Upper lobe of right lung (tissue), 1 donor: Measurements from ENCODE around the gene AKR1C1. TPM values are rescaled to one million over a fixed set of nuclear protein-coding genes. Genes with fewer than 3 reads are reported as not detected.
A peak's percentile ranks its signal among the peaks of the same experiment; 100 is the strongest.
"Not testable (repeated sequence)": the region's sequence is repeated elsewhere in the genome, so short reads cannot be mapped to it uniquely, and the experiment has no call there.

Experiments
- ATAC-seq: fragments of 200-7000 bp; cut with Tn5 transposase; one replicate; pipeline ENCODE4 v1.9.1; 2020; ENCODE audit warnings: mild to moderate bottlenecking, moderate library complexity
- DNase-seq: peaks from one replicate; pipeline ENCODE4 v3.0.0-alpha.2; 2020
- H3K27ac ChIP-seq: fragments of 200-600 bp; one replicate; pipeline ENCODE4 v1.8.0; 2022
- H3K27me3 ChIP-seq: fragments of 200-600 bp; one replicate; pipeline ENCODE4 v1.8.0; 2022; ENCODE audit warnings: mild to moderate bottlenecking
- H3K36me3 ChIP-seq: fragments of 200-600 bp; one replicate; pipeline ENCODE4 v1.8.0; 2022
- H3K4me1 ChIP-seq: fragments of 200-600 bp; one replicate; pipeline ENCODE4 v1.8.0; 2022
- H3K4me3 ChIP-seq: fragments of 200-600 bp; one replicate; pipeline ENCODE4 v1.8.0; 2022; ENCODE audit warnings: mild to moderate bottlenecking
- H3K9me3 ChIP-seq: fragments of 200-600 bp; one replicate; pipeline ENCODE4 v1.8.0; 2022
- CTCF ChIP-seq: fragments of 200-600 bp; IDR thresholded peaks from one replicate; pipeline ENCODE4 v1.8.0; 2022; ENCODE audit warnings: antibody characterized with exemption
- intact Hi-C: fragments of 100-400 bp; cut with DNase I; formaldehyde crosslinking; loops from one replicate; pipeline ENCODE4 v1.11.0; 2022
- total RNA-seq: library from RNA; stranded (reverse); fragmentation: NEBNext Ultra II Directional; extraction: Animal tissue kit (Norgen Biotek cat#: 25700); gene quantifications from one replicate; pipeline ENCODE4 v1.2.1, GENCODE V29; 2021
- donor health status: DM: no; HTN: yes; CAD: no; lungs with severe emphysema.

The AKR1C1 gene
- total RNA-seq, 1 donor from 2014 or later: 42.0 TPM

- H3K4me1 ChIP-seq: peaks cover 10% of the 10 kb centered on the region
- H3K9me3 ChIP-seq: no peaks in the 10 kb centered on the region
- DNase-seq (no peak), ATAC-seq (peak; percentile 79)
- no peaks in the 10 kb centered on the region for H3K36me3 ChIP-seq
- no peaks in the 10 kb centered on the region for H3K27me3 ChIP-seq
- peak; percentile 48 for TF ChIP-seq CTCF
- H3K27ac ChIP-seq: peak overlapping the region; percentile 61
- intact Hi-C loops: no loop called here
- no peak overlapping the region for H3K4me3 ChIP-seq
These were observed 18.7 kb downstream of the AKR1C1 start for GRCh38 chr10:4981722-4982471.

GRCh38 chr10:4982764-4983226 lies 19.6 kb downstream of the AKR1C1 start:
- H3K9me3 ChIP-seq: no peaks in the 10 kb centered on the region
- no peak overlapping the region for H3K27ac ChIP-seq
- no peaks in the 10 kb centered on the region for H3K36me3 ChIP-seq
- no peak for TF ChIP-seq CTCF
- ATAC-seq (peak; percentile 74), DNase-seq (no peak)
- peaks cover 10% of the 10 kb centered on the region for H3K4me1 ChIP-seq
- intact Hi-C loops: no loop called here
- H3K4me3 ChIP-seq: no peak overlapping the region
- no peaks in the 10 kb centered on the region for H3K27me3 ChIP-seq

GRCh38 chr10:4983615-4984216 lies 20.5 kb downstream of the AKR1C1 start:
- TF ChIP-seq CTCF: no peak
- H3K36me3 ChIP-seq: no peaks in the 10 kb centered on the region
- no peaks in the 10 kb centered on the region for H3K27me3 ChIP-seq
- no peak overlapping the region for H3K4me3 ChIP-seq
- ATAC-seq: no peak
- DNase-seq: no peak
- intact Hi-C loops: no loop called here
- H3K27ac ChIP-seq: no peak overlapping the region
- no peaks in the 10 kb centered on the region for H3K9me3 ChIP-seq
- peaks cover 10% of the 10 kb centered on the region for H3K4me1 ChIP-seq

- DNase-seq: no peak
- H3K4me1 ChIP-seq: peaks cover 10% of the 10 kb centered on the region
- H3K9me3 ChIP-seq: no peaks in the 10 kb centered on the region
- intact Hi-C loops: no loop called here
- H3K27ac ChIP-seq: no peak overlapping the region
- no peaks in the 10 kb centered on the region for H3K27me3 ChIP-seq
- H3K4me3 ChIP-seq: no peak overlapping the region
- no peak for TF ChIP-seq CTCF
- no peak for ATAC-seq
- H3K36me3 ChIP-seq: no peaks in the 10 kb centered on the region
These were observed 21.0 kb downstream of the AKR1C1 start for GRCh38 chr10:4984223-4984622.

- peak; percentile 49 for ATAC-seq
- intact Hi-C loops: no loop called here
- Histone ChIP-seq H3K4me1 (peaks cover 10% of the 10 kb centered on the region), H3K27me3 (no peaks in the 10 kb centered on the region), H3K4me3 (no peak overlapping the region), H3K36me3 (no peaks in the 10 kb centered on the region), H3K27ac (peak overlapping the region; percentile 30), H3K9me3 (no peaks in the 10 kb centered on the region)
- no peak for DNase-seq
- TF ChIP-seq CTCF: no peak
These were observed 21.9 kb downstream of the AKR1C1 start for GRCh38 chr10:4984971-4985594.

GRCh38 chr10:4988000-4988641 lies 24.9 kb downstream of the AKR1C1 start:
- DNase-seq, H3K27ac ChIP-seq, H3K27me3 ChIP-seq, H3K4me3 ChIP-seq, H3K9me3 ChIP-seq, H3K36me3 ChIP-seq, ATAC-seq, intact Hi-C loops, H3K4me1 ChIP-seq: not testable (repeated sequence)
